PC-3 (cell line): ENCODE measurements around the gene MGLL. TPM values are rescaled to one million over a fixed set of nuclear protein-coding genes. Genes with fewer than 3 reads are reported as not detected.

ENCODE experiments used
- ATAC-seq: fragments of 200-7000 bp; cut with Tn5 transposase; 2 replicates; pipeline ENCODE4 v1.9.1; 2020; ENCODE audit warnings: mild to moderate bottlenecking, moderate library complexity
- Bru-seq: library from RNA; stranded (reverse); fragments of 400-500 nt; gene quantifications from one replicate; lab custom pipeline; 2021; lab: Mats Ljungman, UMichigan
- BruChase-seq, 2 experiments: library from RNA; stranded (reverse); fragments of 400-500 nt; gene quantifications; one replicate each; lab custom pipeline; 2021; lab: Mats Ljungman, UMichigan
- BruUV-seq: library from RNA; stranded (reverse); fragments of 400-500 nt; replicated peaks from 2 replicates; lab custom pipeline; 2021; lab: Mats Ljungman, UMichigan
- CTCF ChIA-PET: fragments of 300-600 bp; sonication (Branson Sonifier 250); formaldehyde crosslinking; loops from one replicate; lab custom pipeline; 2022; ENCODE audit warnings: antibody characterized with exemption; lab: Charles Lee
- POLR2A ChIA-PET: fragments of 300-600 bp; sonication (Branson Sonifier 250); formaldehyde crosslinking; loops from one replicate; lab custom pipeline; 2022; ENCODE audit warnings: antibody characterized with exemption; ENCODE audit not compliant: unreplicated experiment; lab: Charles Lee
- DNase-seq: peaks from one replicate; pipeline ENCODE4 v3.0.0-alpha.2; 2015
- H2AFZ ChIP-seq: fragments of 300-600 bp; sonication (generic); 2 replicates; pipeline ENCODE4 v1.6.0; 2016; ENCODE audit warnings: antibody characterized with exemption, low read length
- H3F3A ChIP-seq: fragments of 300-600 bp; sonication (generic); one replicate; pipeline ENCODE4 v1.6.0; 2017; ENCODE audit warnings: antibody characterized with exemption, low read length, control low read depth, mild to moderate bottlenecking; ENCODE audit not compliant: unreplicated experiment
- H3K27ac ChIP-seq: fragments of 300-600 bp; sonication (generic); 2 replicates; pipeline ENCODE4 v1.5.1; 2016; ENCODE audit warnings: mild to moderate bottlenecking, low read length
- H3K27me3 ChIP-seq: fragments of 300-600 bp; sonication (generic); 2 replicates; pipeline ENCODE4 v1.6.1; 2016; ENCODE audit warnings: low read length, mixed read lengths
- H3K36me3 ChIP-seq: fragments of 300-600 bp; sonication (generic); 2 replicates; pipeline ENCODE4 v1.6.1; 2016; ENCODE audit warnings: low read depth, mixed run types, low read length, mixed read lengths
- H3K4me1 ChIP-seq: fragments of 300-600 bp; sonication (generic); 2 replicates; pipeline ENCODE4 v1.5.1; 2016; ENCODE audit warnings: low read length; ENCODE audit not compliant: insufficient read depth
- H3K4me2 ChIP-seq: fragments of 300-600 bp; sonication (generic); 2 replicates; pipeline ENCODE4 v1.6.0; 2016; ENCODE audit warnings: low read length
- H3K4me3 ChIP-seq: fragments of 300-600 bp; sonication (generic); 2 replicates; pipeline ENCODE4 v1.5.1; 2016; ENCODE audit warnings: mild to moderate bottlenecking, low read length, mixed read lengths
- H3K79me2 ChIP-seq: fragments of 300-600 bp; sonication (generic); 2 replicates; pipeline ENCODE4 v1.6.1; 2017; ENCODE audit warnings: low read length, mixed read lengths
- H3K9ac ChIP-seq: fragments of 300-600 bp; sonication (generic); 2 replicates; pipeline ENCODE4 v1.6.0; 2016; ENCODE audit warnings: mild to moderate bottlenecking, low read length
- H3K9me2 ChIP-seq: fragments of 300-600 bp; sonication (generic); replicated peaks from 2 replicates; pipeline ENCODE4 v1.6.1; 2016; ENCODE audit warnings: mixed run types, low read length, mixed read lengths
- H3K9me3 ChIP-seq: fragments of 300-600 bp; sonication (generic); 2 replicates; pipeline ENCODE4 v1.6.1; 2016; ENCODE audit warnings: low read length, mixed read lengths
- H4K20me1 ChIP-seq: fragments of 300-600 bp; sonication (generic); 2 replicates; pipeline ENCODE4 v1.6.1; 2016; ENCODE audit warnings: low read length, mixed read lengths
- CTCF ChIP-seq: fragments of 300-600 bp; sonication (generic); conservative IDR thresholded peaks from 2 replicates; pipeline ENCODE4 v1.5.1; 2017; ENCODE audit warnings: antibody characterized with exemption, low read depth, mild to moderate bottlenecking, low read length
- EZH2 ChIP-seq: fragments of 300-600 bp; sonication (generic); IDR thresholded peaks from one replicate; pipeline ENCODE4 v1.6.1; 2017; ENCODE audit warnings: antibody characterized with exemption, mild to moderate bottlenecking, low read length; ENCODE audit not compliant: unreplicated experiment
- EZH2phosphoT487 ChIP-seq: fragments of 300-600 bp; sonication (generic); IDR thresholded peaks from 2 replicates; pipeline ENCODE4 v1.6.1; 2018; ENCODE audit warnings: mild to moderate bottlenecking, antibody characterized with exemption, low read length, borderline replicate concordance
- intact Hi-C: fragments of 100-400 bp; cut with micrococcal nuclease; formaldehyde crosslinking; loops from 2 replicates; pipeline ENCODE4 v1.9.0; 2023
- long read RNA-seq: library from polyadenylated mRNA; unstranded; transcript quantifications from one replicate; pipeline ENCODE4 v2.0.0, GENCODE V29; 2021; ENCODE audit not compliant: unreplicated experiment
- total RNA-seq: library from RNA; depleted of rRNA; stranded (reverse); fragments of >200 nt; gene quantifications from 2 replicates; pipeline ENCODE4 v1.2.3, GENCODE V29; 2014; rRNA removed

Gene MGLL
- total RNA-seq (38.7 and 40.1 TPM in 2 replicates), Bru-seq, nascent RNA (percentile 59 among the genes with signal in this experiment), BruChase-seq, experiment 1, labeled RNA remaining after a 6-hour chase (percentile 54 among the genes with signal in this experiment), BruChase-seq, experiment 2, labeled RNA remaining after a 2-hour chase (percentile 52 among the genes with signal in this experiment)
- long read RNA-seq, full-length matches to known transcripts = 98 of 225 reads
- long read RNA-seq, partial matches to known transcripts = 6 of 225 reads
- long read RNA-seq, other reads (novel, unspliced or antisense) = 121 of 225 reads

- H3K4me3 ChIP-seq = peak within 1 kb of the TSS; percentile 80
- CTCF ChIA-PET = interaction anchor here (0.8 to 1.6 kb wide), 4 partner anchors 23 to 247 kb away, joined by 3 to 10 read pairs (median 3); no protein-coding TSS in a partner anchor
- intact Hi-C loops = loop anchor here (5.0 kb wide), 2 partner anchors 75 to 140 kb away; no protein-coding TSS in a partner anchor
- no peaks in the 10 kb centered on the region for H4K20me1 ChIP-seq
- no peaks in the 10 kb centered on the region for H3K36me3 ChIP-seq
- peaks cover 57% of the 10 kb centered on the region for H3K4me1 ChIP-seq
- no peaks in the 10 kb centered on the region for H3K9me3 ChIP-seq
- H3K27me3 ChIP-seq = no peaks in the 10 kb centered on the region
- peak within 1 kb of the TSS; percentile 89 for H3K9ac ChIP-seq
- peak; percentile 54 for DNase-seq
- TF ChIP-seq EZH2phosphoT487 (no peak), EZH2 (no peak), CTCF (no peak)
- H3K9me2 ChIP-seq = no peaks in the 10 kb centered on the region
- peak within 1 kb of the TSS; percentile 81 for H2AFZ ChIP-seq
- POLR2A ChIA-PET = interaction anchor here (0.6 to 1.1 kb wide), 2 partner anchors 54 to 75 kb away, joined by 3 to 14 read pairs; no protein-coding TSS in a partner anchor
- peaks cover 49% of the 10 kb centered on the region for H3K79me2 ChIP-seq
- BruUV-seq = TSS peak; percentile 57
- peak within 1 kb of the TSS; percentile 87 for H3K4me2 ChIP-seq
- H3K27ac ChIP-seq = peak within 1 kb of the TSS; percentile 76
- no peaks in the 10 kb centered on the region for H3F3A ChIP-seq
- ATAC-seq = peak; percentile 20
These were observed at the start of gene MGLL for GRCh38 chr3:127822041-127822681. TSS of gene MGLL (minus strand) at chr3:127822515. CDS start at chr3:127822318, 197 bp downstream.

- no peaks in the 10 kb centered on the region for H3K9me3 ChIP-seq
- ChIA-PET POLR2A (no interaction called here), CTCF (no interaction called here)
- ATAC-seq = no peak
- no peak overlapping the region for H2AFZ ChIP-seq
- TF ChIP-seq CTCF (no peak), EZH2 (no peak), EZH2phosphoT487 (no peak)
- no peak overlapping the region for H3K27ac ChIP-seq
- H3K9ac ChIP-seq = no peak overlapping the region
- intact Hi-C loops = no loop called here
- no peaks in the 10 kb centered on the region for H3F3A ChIP-seq
- no peaks in the 10 kb centered on the region for H3K27me3 ChIP-seq
- peaks cover 20% of the 10 kb centered on the region for H3K4me1 ChIP-seq
- BruUV-seq = no TSS peak
- no peaks in the 10 kb centered on the region for H3K79me2 ChIP-seq
- H4K20me1 ChIP-seq = no peaks in the 10 kb centered on the region
- H3K4me2 ChIP-seq = no peak overlapping the region
- no peaks in the 10 kb centered on the region for H3K9me2 ChIP-seq
- no peak overlapping the region for H3K4me3 ChIP-seq
- no peak for DNase-seq
- H3K36me3 ChIP-seq = no peaks in the 10 kb centered on the region
These were observed 47.8 kb upstream of the MGLL start for GRCh38 chr3:127870156-127870555.
